ENCODE data around the gene PDGFRB.

PDGFRB gene

DNA sequence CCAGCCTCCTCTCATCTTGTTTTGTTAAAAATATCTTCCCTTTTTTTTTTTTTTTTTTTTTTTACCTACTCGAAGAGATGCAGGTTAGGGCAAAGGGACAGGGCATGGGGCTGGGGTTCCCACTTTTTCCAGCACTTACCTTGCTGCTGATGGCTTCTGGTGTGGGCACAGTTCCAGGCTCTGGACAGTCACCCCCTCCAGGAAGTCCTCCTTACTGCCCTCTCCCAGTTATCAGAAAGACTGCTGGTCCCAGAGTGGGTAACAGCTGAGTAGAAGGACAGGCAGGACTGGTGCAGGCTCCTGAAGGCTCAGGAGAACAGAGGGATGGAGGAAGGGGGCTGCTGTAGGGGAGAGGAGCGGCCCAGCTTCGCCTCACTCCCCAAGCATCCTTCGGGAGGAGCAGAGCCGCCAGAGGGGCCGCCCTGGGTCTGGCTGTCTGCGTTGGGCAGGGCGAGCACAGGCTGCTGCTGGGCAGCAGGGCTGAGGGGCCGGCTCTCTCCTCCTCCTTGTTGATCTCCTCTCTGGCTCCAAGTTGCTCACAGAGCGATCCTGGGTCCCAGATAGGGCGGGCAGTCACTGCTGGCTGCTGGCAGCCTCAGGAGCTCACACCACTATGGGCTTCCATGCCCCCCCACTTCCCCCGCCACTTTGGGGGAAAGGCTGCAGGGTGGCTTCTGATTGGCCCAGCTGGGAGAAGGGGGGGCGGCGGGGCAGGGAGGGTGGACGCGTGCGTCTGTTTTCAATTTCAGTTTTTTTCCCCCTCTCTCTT lies at the start of gene PDGFRB:
PDGFRB (minus strand) TSS at position 588 of the 769 bp plus-strand sequence. CDS start 18,798 bp downstream, outside the sequence.
- DNase-seq, result no peak

DNA sequence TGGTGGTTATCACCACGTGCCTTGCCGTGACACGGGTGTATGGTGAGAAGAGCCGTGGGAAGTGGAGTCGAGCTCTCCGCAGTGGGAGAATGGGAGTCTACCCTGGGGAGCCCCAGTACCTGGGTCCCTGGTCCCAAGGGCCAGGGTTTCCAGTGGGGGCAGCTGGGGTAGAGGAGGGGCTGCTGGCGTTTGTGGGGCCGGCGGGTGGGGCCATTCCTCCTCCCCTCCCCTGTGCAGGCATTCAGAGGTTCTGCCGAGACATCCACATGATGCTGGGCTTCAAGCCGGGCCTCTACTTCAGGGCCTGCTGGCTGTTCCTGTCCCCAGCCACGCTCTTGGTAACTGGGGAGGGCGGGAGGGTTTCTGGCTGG lies 48.9 kb upstream of the PDGFRB start:
- no peak for DNase-seq

- no peak for DNase-seq
These were observed 48.4 kb upstream of the PDGFRB start for GRCh38 chr5:150203832-150204589.

DNA sequence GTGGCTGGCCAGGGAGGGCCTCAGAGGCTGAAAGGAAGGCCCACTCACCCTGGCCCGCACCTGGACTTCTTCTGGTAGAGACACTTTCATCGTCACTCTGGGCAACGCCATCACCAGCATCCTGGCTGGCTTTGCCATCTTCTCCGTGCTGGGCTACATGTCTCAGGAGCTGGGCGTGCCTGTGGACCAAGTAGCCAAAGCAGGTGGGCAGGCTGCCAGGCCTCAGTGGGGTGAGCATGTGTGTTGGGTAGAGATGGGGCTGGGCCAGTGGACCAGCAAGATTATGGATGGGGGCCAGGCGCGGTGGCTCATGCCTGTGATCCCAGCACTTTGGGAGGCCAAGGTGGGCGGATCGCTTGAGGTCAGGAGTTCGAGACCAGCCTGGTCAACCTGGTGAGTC lies 46.9 kb upstream of the PDGFRB start:
- no peak for DNase-seq

- DNase-seq, result no peak
These were observed 41.8 kb upstream of the PDGFRB start for GRCh38 chr5:150197476-150197875.

DNA sequence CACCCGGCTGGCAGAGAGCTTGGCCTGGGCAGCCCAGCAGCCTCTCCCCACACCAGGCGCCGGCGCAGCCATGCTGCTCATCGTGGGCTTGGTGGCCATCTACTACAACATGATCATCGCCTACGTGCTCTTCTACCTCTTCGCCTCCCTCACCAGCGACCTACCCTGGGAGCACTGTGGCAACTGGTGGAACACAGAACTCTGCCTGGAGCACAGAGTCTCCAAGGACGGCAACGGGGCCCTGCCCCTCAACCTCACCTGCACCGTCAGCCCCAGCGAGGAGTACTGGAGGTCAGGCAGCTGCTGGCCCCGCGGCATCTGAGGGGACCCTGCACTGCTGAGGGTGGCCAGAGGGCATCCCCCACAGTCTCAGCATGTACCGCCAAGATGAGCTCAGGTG lies 41.3 kb upstream of the PDGFRB start:
- DNase-seq, result no peak

- no peak for DNase-seq
These were observed 40.9 kb upstream of the PDGFRB start for GRCh38 chr5:150196514-150196913.

DNA sequence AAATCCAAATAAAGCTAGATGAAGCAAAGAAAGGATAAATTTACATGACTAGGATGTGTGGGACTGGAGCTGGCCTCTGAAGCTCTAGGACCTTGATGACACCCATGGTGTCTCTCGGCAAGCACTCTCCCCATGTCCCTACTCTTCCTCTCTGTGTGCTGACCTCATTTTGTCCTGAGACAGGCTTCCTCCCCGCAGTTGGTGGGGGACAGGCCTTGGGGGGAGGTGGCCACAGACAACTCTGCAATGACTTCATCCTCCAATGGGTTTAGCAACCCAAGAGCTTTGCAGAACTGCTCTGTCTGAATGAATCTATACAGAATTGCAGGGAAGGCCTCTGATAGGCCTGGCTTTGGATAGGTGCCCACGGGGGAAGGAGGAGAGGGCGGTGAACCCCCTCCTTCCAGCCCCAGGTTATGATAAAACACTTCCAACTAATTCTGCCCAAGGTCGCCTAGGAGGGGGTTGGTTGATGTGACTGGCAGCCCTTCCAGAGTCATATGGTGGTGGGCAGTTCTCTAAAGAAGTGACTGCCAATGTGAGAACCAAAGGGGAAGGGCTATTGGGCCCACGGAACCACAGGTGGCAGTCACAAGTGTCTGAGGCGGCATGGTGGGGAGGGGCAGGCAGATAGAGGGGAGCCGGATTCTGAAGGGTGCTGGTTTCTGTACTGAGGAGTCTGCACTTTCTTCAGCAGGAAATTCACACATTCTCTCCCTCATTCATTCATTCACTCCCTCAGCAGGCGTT lies 40.3 kb upstream of the PDGFRB start:
- no peak for DNase-seq

DNA sequence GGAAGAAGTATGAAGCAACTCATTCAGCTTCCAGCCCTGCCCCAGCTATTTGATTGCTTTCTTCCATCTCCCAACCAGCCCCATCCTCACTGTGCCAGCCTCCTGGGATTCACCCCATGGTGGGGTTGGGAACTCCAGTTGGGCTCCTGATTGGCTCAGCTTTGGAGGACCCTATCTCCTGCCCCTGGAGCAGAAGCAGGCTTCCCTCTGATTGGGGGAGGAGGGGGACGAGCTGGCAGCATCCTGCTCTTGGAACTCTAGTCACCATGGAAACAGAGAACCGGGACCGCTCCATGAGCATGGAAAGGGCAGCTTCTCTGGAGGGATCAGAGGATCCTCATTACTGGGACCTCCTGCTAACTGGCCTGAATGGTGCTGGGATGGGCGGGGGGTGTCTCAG lies 36.8 kb upstream of the PDGFRB start:
- DNase-seq, result no peak

DNA sequence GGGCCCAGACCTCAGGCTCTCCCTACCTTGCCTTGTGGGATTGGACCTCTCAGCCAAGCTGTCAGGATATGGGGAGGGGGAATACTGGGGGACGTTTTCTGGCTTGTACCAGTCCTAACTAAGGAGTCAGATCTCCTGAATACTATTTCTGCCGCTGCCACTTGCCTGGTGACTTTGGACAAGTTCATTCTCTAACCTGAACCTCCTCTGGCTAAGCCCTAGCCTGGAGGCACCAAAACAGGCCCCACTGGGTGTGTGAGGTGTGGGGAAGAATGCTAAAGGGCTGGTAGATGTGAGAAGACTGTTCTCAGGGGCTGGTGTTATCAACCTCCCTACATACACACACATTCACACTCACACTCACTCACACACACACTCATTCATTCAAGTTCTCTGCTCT lies 35.3 kb upstream of the PDGFRB start:
- no peak for DNase-seq

DNA sequence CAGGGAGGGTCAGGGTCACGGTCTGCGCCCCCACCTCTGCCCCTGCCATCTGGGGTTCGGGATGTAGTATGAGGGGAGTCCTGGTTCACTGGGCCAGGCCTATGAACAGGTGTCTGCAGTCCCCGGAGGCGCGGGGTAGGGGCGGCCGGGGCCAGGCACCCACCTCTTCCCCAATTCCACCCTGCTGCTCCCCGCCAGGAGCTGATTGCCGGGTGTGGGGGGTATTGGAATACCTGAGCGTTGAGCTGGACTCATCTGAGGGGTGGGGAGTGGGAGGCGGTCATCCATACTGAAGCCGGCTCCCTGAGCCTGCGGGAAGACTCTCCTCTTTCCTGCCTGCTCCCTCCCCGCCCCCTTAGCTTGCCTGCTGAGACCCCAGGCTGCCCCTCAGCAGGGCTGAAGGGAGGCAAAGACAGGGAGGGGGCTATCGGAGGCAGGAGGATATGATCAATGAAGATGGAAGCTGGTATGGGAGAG lies 34.9 kb upstream of the PDGFRB start:
- no peak for DNase-seq

DNA sequence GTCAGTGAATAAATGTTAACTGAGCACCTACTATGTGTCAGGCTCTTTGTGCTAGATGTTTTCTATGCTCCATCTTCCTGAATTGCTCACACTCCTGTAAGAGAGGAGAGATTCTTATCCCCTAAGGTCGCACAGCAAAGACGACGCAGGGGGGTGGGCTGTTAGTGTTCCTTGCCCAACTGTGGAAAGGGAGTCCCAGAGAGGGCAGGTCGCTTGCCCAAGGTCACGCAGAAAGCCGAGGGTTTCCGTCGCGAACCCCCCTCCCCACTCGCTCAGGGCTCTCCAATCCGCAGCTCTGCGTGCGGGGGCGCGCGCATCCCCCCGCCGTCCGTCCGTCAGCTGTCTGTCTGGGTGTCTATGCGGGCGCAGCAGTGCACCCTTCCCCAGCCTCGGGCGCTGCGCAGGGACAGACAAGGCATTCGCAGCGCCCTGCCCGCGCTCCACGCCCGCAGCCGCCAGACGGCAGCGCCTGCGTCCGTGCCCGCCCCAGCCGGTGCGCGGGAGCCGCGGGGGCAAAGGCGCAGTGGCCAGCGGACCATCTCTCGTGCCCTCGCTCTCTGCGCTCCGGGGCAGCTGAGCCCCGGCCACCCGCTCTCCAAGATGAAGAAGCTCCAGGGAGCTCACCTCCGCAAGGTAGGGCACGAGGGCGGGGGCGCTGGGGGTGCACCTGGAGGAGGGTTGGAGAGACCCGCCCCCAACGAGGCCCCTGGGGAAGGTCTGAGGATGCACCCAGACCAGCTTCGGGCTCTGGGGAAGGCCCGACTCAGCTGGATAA lies 34.3 kb upstream of the PDGFRB start, which contains the start of gene SLC6A7:
SLC6A7 (plus strand) TSS at position 335 of the 775 bp plus-strand sequence; CDS start at position 601, 266 bp downstream.
- no peak for DNase-seq

DNA sequence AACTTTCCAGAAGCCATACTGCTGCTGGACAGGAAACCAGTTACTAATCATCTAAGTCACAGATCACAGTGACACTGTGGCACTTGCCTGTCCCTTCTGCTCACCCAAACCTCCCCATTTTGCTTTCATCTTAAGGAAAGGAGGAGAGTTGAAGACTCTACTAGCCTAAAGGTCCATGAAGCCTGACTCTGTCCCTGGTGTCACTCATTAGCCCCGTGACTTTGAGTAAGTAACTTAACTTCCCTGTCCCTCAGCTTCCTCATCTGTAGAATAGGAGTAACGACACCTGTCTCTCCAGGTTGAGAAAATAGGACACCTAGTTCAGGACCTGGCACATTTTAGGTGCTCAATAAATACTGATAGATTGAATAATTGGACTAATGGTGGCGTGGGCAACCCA lies 33.7 kb upstream of the PDGFRB start:
- DNase-seq, result no peak

GRCh38 chr5:150188146-150188842 lies 32.6 kb upstream of the PDGFRB start:
- DNase-seq, result no peak

- DNase-seq, result no peak
These were observed 31.3 kb upstream of the PDGFRB start for GRCh38 chr5:150186897-150187296.

DNA sequence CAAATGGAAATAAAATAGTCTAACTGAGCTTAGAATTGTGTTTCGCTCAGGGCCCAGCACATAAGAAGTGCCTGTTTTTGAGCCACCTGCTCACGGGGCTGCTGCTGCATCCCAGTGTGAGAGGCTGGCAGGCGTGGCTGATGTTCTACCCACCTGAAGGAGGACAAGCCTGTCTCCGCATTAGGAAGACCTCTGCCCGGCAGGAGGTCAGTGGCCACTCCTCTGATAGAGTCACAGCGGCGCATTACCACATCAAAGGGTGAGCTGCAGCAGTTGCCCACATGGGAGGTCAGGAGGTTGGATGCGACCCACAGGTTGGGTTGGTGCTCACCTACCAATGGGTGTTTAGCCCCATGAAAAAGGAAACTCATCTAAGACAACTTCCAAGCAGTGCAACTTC lies 30.5 kb upstream of the PDGFRB start:
- DNase-seq, result no peak

DNA sequence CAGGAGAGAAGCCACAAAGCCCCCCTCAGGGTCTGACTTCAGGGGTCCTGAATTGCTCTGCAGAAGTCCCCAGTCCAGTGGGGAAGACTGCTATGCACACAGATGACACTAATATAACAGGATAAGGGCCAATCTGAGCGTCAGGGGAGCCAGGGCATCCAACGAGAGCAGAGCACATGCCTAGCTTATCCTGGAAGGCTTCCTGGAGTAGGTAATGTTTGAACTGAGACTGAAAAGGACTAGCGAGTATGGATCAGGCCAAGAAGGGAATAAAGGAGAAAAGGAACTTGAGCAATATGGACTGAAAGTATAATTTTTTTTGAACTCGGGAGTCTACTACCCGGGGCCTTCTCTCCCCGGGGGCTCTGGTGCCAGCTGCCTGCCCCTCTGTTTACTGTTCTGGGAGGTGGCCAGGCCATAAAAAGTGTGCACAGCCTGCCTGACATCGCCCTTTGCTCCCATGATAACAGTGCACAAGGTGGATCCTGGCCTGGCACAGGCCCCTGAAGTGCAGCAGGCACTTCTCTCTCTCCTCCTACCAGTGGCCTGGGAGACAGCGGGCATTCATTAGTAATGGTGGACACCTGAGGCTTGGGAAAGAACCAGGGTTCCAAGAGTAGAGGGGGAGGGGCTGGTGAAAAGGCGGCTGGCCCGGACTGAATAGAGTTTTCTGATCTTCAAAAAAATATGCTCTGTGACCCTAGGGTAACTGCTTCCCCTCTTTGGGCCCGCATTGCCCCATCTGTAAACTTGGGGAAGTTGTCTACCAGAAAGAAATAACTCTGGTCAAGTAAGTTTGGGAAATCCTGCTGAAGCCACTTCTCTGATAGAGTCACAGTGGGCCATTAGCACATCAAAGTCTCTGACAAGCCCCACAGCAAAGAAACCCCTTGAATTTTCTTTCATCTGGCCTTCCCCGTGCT lies 29.6 kb upstream of the PDGFRB start:
- no peak for DNase-seq

DNA sequence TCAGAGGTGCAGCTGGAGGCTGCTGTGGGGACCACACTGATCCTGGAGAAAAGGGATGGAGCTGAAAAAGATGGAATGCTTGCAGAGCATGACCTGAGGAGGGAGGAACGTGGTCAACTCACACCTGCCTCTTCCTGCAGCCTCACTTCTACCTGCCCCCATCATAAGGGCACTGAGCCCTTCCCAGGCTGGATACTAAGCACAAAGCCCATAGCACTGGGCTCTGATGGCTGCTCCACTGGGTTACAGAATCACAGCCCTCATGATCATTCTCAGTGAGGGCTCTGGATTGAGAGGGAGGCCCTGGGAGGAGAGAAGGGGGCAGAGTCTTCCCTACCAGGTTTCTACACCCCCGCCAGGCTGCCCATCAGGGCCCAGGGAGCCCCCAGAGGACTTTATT lies 28.4 kb upstream of the PDGFRB start:
- no peak for DNase-seq

DNA sequence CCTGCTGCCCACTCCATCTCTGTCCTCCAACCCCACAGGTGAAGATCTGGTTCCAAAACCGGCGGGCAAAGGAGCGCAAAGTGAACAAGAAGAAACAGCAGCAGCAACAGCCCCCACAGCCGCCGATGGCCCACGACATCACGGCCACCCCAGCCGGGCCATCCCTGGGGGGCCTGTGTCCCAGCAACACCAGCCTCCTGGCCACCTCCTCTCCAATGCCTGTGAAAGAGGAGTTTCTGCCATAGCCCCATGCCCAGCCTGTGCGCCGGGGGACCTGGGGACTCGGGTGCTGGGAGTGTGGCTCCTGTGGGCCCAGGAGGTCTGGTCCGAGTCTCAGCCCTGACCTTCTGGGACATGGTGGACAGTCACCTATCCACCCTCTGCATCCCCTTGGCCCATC lies 27.8 kb upstream of the PDGFRB start:
- no peak for DNase-seq

- DNase-seq, result no peak
These were observed 27.1 kb upstream of the PDGFRB start for GRCh38 chr5:150182774-150183173.

Measured in DMS79 (cell line).